NCI-H345 treated with DMSO at 0.1 percent for 48 hours (cell line): ENCODE results near the gene SLC66A3.
"Not testable (repeated sequence)": the region's sequence is repeated elsewhere in the genome, so short reads cannot be mapped to it uniquely, and the experiment has no call there.

Experiments
- DNase-seq: peaks from one replicate; lab custom pipeline; 2025; ENCODE audit not compliant: unreplicated experiment; lab: John Stamatoyannopoulos, UW

SLC66A3 gene

GRCh38 chr2:11163439-11164317, 8.4 kb downstream of the SLC66A3 start:
- DNase-seq, result no peak

- DNase-seq, result not testable (repeated sequence)
These were observed 9.8 kb downstream of the SLC66A3 start for GRCh38 chr2:11165046-11165445.

- no peak for DNase-seq
These were observed 11.2 kb downstream of the SLC66A3 start for GRCh38 chr2:11166476-11166875.

GRCh38 chr2:11168488-11168887, 13.2 kb downstream of the SLC66A3 start:
- no peak for DNase-seq

GRCh38 chr2:11169333-11169732, 14.1 kb downstream of the SLC66A3 start:
- DNase-seq, result no peak

GRCh38 chr2:11174222-11174621, 19.0 kb downstream of the SLC66A3 start:
- no peak for DNase-seq

GRCh38 chr2:11175293-11175795, 20.1 kb downstream of the SLC66A3 start:
- no peak for DNase-seq

GRCh38 chr2:11177871-11178690, 22.8 kb downstream of the SLC66A3 start:
- DNase-seq, result no peak

GRCh38 chr2:11179196-11179595, 23.9 kb downstream of the SLC66A3 start:
- DNase-seq, result no peak

GRCh38 chr2:11179899-11180298, 24.6 kb downstream of the SLC66A3 start:
- DNase-seq, result no peak

GRCh38 chr2:11180653-11181052, 25.4 kb downstream of the SLC66A3 start:
- no peak for DNase-seq

- no peak for DNase-seq
These were observed 27.7 kb downstream of the SLC66A3 start for GRCh38 chr2:11182951-11183350.

- no peak for DNase-seq
These were observed 30.9 kb downstream of the SLC66A3 start for GRCh38 chr2:11186145-11186544.

- DNase-seq, result no peak
These were observed 31.9 kb downstream of the SLC66A3 start for GRCh38 chr2:11187083-11187619.

GRCh38 chr2:11187731-11188130, 32.5 kb downstream of the SLC66A3 start:
- no peak for DNase-seq

GRCh38 chr2:11196246-11196645, 41.0 kb downstream of the SLC66A3 start:
- no peak for DNase-seq

- no peak for DNase-seq
These were observed 45.4 kb downstream of the SLC66A3 start for GRCh38 chr2:11200651-11201050.

- DNase-seq, result no peak
These were observed 46.7 kb downstream of the SLC66A3 start for GRCh38 chr2:11201969-11202368.

- DNase-seq, result no peak
These were observed 48.2 kb downstream of the SLC66A3 start for GRCh38 chr2:11203480-11203879.

- no peak for DNase-seq
These were observed 52.8 kb downstream of the SLC66A3 start for GRCh38 chr2:11208083-11208482.

- no peak for DNase-seq
These were observed 57.4 kb downstream of the SLC66A3 start for GRCh38 chr2:11212645-11213044.
